Neural crest cell (in vitro differentiated cells): ENCODE data around the gene GRIA4. TPM values are rescaled to one million over a fixed set of nuclear protein-coding genes. Genes with fewer than 3 reads are reported as not detected.

Experiments
- DNase-seq: peaks from one replicate; pipeline ENCODE4 v3.0.0; 2021; ENCODE audit warnings: low read depth, mixed read lengths, low spot score
- H3K27ac Mint-ChIP-seq: one replicate; pipeline ENCODE4 v1.8.0; 2021; ENCODE audit warnings: mild to moderate bottlenecking, mixed read lengths; ENCODE audit not compliant: unreplicated experiment
- H3K27me3 Mint-ChIP-seq: 2 replicates; pipeline ENCODE4 v1.8.0; 2021; ENCODE audit warnings: low read depth, mild to moderate bottlenecking, mixed read lengths
- H3K36me3 Mint-ChIP-seq: 2 replicates; pipeline ENCODE4 v1.8.0; 2021; ENCODE audit warnings: low read depth, mild to moderate bottlenecking, mixed read lengths
- H3K4me1 Mint-ChIP-seq: 2 replicates; pipeline ENCODE4 v1.8.0; 2021; ENCODE audit warnings: mixed read lengths
- H3K4me3 Mint-ChIP-seq: one replicate; pipeline ENCODE4 v1.8.0; 2021; ENCODE audit warnings: mild to moderate bottlenecking, mixed read lengths
- H3K9me3 Mint-ChIP-seq: 2 replicates; pipeline ENCODE4 v1.8.0; 2021; ENCODE audit warnings: mixed read lengths
- CTCF ChIP-seq: fragments of 200-600 bp; sonication (generic); conservative IDR thresholded peaks from 2 replicates; pipeline ENCODE4 v1.5.0; 2021; ENCODE audit warnings: antibody characterized with exemption, mild to moderate bottlenecking
- total RNA-seq: library from RNA; stranded (reverse); gene quantifications from 2 replicates; pipeline ENCODE4 v1.2.1, GENCODE V29; 2021

The GRIA4 gene
- total RNA-seq, 1 donor from 2014 or later: 2.9 TPM

- H3K27ac Mint-ChIP-seq: no peak overlapping the region
- H3K36me3 Mint-ChIP-seq: no peaks in the 10 kb centered on the region
- no peaks in the 10 kb centered on the region for H3K9me3 Mint-ChIP-seq
- H3K27me3 Mint-ChIP-seq: no peaks in the 10 kb centered on the region
- no peak for DNase-seq
- no peaks in the 10 kb centered on the region for H3K4me1 Mint-ChIP-seq
- H3K4me3 Mint-ChIP-seq: no peak overlapping the region
- no peak for TF ChIP-seq CTCF
These were observed 26.6 kb downstream of the GRIA4 start for GRCh38 chr11:105636496-105636895.

- no peak for DNase-seq
- no peaks in the 10 kb centered on the region for H3K4me1 Mint-ChIP-seq
- no peaks in the 10 kb centered on the region for H3K36me3 Mint-ChIP-seq
- H3K4me3 Mint-ChIP-seq: no peak overlapping the region
- H3K27me3 Mint-ChIP-seq: no peaks in the 10 kb centered on the region
- no peak for TF ChIP-seq CTCF
- no peak overlapping the region for H3K27ac Mint-ChIP-seq
- H3K9me3 Mint-ChIP-seq: peaks cover 2% of the 10 kb centered on the region
These were observed 29.7 kb downstream of the GRIA4 start for GRCh38 chr11:105639527-105639926.

GRCh38 chr11:105641433-105641832 lies 31.6 kb downstream of the GRIA4 start:
- Mint-ChIP-seq H3K4me1 (peaks cover 7% of the 10 kb centered on the region), H3K27ac (no peak overlapping the region), H3K9me3 (peaks cover 7% of the 10 kb centered on the region), H3K36me3 (no peaks in the 10 kb centered on the region), H3K27me3 (no peaks in the 10 kb centered on the region), H3K4me3 (no peak overlapping the region)
- no peak for TF ChIP-seq CTCF
- no peak for DNase-seq

- peaks cover 18% of the 10 kb centered on the region for H3K9me3 Mint-ChIP-seq
- DNase-seq: no peak
- no peaks in the 10 kb centered on the region for H3K27me3 Mint-ChIP-seq
- H3K27ac Mint-ChIP-seq: no peak overlapping the region
- peaks cover 7% of the 10 kb centered on the region for H3K4me1 Mint-ChIP-seq
- H3K4me3 Mint-ChIP-seq: no peak overlapping the region
- no peak for TF ChIP-seq CTCF
- no peaks in the 10 kb centered on the region for H3K36me3 Mint-ChIP-seq
These were observed 33.0 kb downstream of the GRIA4 start for GRCh38 chr11:105642870-105643269.

- Mint-ChIP-seq H3K27me3 (no peaks in the 10 kb centered on the region), H3K9me3 (peaks cover 18% of the 10 kb centered on the region), H3K27ac (no peak overlapping the region), H3K4me1 (peaks cover 7% of the 10 kb centered on the region), H3K4me3 (no peak overlapping the region), H3K36me3 (no peaks in the 10 kb centered on the region)
- no peak for DNase-seq
- TF ChIP-seq CTCF: no peak
These were observed 35.1 kb downstream of the GRIA4 start for GRCh38 chr11:105644839-105645573.
